Neutrophil (primary cell): ENCODE results near the gene TBC1D5.

Experiments
- H3K27ac ChIP-seq: fragments of 200-600 bp; sonication (generic); 2 replicates; pipeline ENCODE4 v1.5.1; 2016; ENCODE audit warnings: mild to moderate bottlenecking, moderate library complexity
- H3K27me3 ChIP-seq: fragments of 200-600 bp; sonication (generic); 2 replicates; pipeline ENCODE4 v1.6.0; 2016; ENCODE audit warnings: mild to moderate bottlenecking
- H3K36me3 ChIP-seq: fragments of 200-600 bp; sonication (generic); 2 replicates; pipeline ENCODE4 v1.5.1; 2017
- H3K4me1 ChIP-seq, 2 experiments: fragments of 200-600 bp in 1 of 2; sonication (generic) in 1 of 2; 1 replicate in 1 of 2; 2 replicates in 1 of 2; pipeline versions ENCODE4 v1.5.1 to v1.6.1; 2013 to 2016; ENCODE audit warnings: low read depth in 1 of 2, low read length in 1 of 2, mild to moderate bottlenecking in 1 of 2, moderate library complexity in 1 of 2; ENCODE audit not compliant: control insufficient read depth in 1 of 2, insufficient read depth in 1 of 2
- H3K4me3 ChIP-seq, 2 experiments: fragments of 200-600 bp in 1 of 2; sonication (generic) in 1 of 2; 1 replicate in 1 of 2; 2 replicates in 1 of 2; pipeline ENCODE4 v1.5.1; 2013 to 2016; ENCODE audit warnings: low read depth in 1 of 2, low read length in 1 of 2, mild to moderate bottlenecking in 1 of 2, moderate library complexity in 1 of 2
- H3K9me3 ChIP-seq: fragments of 200-600 bp; sonication (generic); 2 replicates; pipeline ENCODE4 v1.5.1; 2016
- CTCF ChIP-seq: fragments of 200-600 bp; sonication (generic); IDR thresholded peaks from 2 replicates; pipeline ENCODE4 v1.5.1; 2016; ENCODE audit warnings: antibody characterized with exemption

The TBC1D5 gene

DNA sequence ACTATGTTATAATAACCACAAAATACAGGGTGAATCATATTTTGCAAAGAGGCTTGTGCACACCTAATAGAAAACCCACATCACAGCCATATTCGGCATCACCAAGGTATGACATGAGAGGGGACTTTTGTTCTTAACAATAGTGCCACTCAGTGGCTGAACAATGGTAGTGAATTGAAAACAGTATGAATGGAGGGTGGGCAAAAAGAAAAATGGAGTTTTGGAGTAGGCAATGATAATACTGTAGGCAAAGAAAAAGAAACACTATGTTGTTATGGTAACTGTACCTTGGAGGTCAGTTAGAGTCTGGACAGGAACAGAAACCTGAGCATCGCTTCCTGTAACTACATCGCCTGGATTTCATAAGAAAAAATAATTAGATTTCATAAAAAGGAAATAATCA lies 509.0 kb downstream of the TBC1D5 start:
- H3K4me1 ChIP-seq: peaks cover 0 to 3% of the 10 kb centered on the region in 2 experiments
- no peak overlapping the region for H3K27ac ChIP-seq
- H3K36me3 ChIP-seq: peaks cover 15% of the 10 kb centered on the region
- no peaks in the 10 kb centered on the region for H3K9me3 ChIP-seq
- no peak for TF ChIP-seq CTCF
- H3K4me3 ChIP-seq: no peak overlapping the region
- H3K27me3 ChIP-seq: no peaks in the 10 kb centered on the region

DNA sequence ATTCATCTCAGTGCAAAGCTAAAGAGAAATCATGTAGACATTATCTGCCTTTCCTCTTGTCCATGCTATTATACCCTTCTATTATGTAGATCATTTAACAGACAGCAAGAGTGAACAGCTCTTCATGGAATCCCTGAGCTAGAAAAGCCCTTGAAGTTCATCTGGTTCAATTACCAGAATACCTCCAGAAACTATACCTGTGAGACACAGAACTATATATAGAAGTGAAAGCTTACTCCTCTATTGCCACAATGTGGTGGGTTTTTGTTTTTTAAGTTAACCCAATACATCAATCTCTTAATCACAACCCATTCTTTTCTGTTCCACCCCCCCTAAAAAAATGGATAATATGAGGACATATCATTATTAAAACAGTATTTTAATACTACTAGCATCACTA lies 510.0 kb downstream of the TBC1D5 start:
- Histone ChIP-seq H3K27me3 (no peaks in the 10 kb centered on the region), H3K4me3 (no peak overlapping the region), H3K27ac (no peak overlapping the region), H3K4me1 (no peaks in the 10 kb centered on the region), H3K9me3 (no peaks in the 10 kb centered on the region), H3K36me3 (peaks cover 10% of the 10 kb centered on the region)
- TF ChIP-seq CTCF: no peak

DNA sequence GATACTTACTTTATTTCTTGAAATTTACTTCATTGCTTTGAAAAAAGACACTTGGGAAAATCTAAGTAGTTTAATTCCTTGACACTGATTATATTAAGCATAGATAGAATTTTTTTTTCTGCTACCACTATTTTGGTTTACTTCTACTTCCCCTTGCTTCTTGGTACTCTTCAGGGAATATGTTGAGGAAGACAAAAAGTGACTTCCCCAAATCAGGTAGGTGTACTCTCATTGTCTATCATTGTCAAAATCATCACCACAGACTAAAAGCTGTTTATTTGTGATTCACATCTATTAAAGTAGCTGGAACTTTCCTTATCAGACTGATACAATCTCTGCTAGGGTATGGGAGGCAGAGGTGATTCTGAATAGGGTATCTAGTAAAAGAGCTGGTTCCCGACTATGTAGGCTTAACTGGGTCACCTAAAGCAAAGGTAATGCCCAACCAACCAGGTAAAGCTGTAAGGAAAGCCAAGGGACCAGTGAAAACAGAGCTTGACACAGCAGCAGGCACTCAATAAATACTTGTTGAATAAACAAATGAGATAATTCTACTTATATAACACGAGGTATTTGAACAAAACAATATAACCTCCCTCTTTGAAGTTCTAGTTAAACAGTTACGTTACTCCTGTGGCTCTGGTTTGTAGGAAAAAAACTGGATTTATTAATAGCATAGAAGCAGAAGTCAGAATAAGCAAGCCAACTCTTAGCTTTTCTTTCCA lies 510.7 kb downstream of the TBC1D5 start:
- Histone ChIP-seq H3K4me1 (no peaks in the 10 kb centered on the region), H3K27me3 (no peaks in the 10 kb centered on the region), H3K4me3 (no peak overlapping the region), H3K27ac (no peak overlapping the region), H3K9me3 (no peaks in the 10 kb centered on the region), H3K36me3 (peaks cover 2% of the 10 kb centered on the region)
- TF ChIP-seq CTCF: no peak

DNA sequence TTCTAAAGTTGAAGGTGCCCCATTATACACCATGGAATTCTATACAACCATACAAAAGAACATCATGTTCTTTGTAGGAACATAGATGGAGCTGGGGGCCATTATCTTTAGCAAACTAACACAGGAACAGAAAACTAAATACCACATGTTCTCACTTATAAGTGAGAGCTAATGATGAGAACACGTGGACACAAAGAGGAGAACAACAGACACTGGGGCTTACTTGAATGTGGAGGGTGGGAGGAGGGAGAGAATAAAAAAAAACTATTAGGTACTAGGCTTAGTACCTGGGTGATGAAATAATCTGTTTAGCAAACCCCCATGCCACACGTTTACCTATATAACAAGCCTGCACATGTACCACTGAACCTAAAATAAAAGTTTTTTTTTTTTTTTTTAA lies 515.0 kb downstream of the TBC1D5 start:
- no peak overlapping the region for H3K27ac ChIP-seq
- no peaks in the 10 kb centered on the region for H3K27me3 ChIP-seq
- no peaks in the 10 kb centered on the region for H3K9me3 ChIP-seq
- no peaks in the 10 kb centered on the region for H3K36me3 ChIP-seq
- H3K4me1 ChIP-seq: no peaks in the 10 kb centered on the region
- no peak for TF ChIP-seq CTCF
- no peak overlapping the region for H3K4me3 ChIP-seq

DNA sequence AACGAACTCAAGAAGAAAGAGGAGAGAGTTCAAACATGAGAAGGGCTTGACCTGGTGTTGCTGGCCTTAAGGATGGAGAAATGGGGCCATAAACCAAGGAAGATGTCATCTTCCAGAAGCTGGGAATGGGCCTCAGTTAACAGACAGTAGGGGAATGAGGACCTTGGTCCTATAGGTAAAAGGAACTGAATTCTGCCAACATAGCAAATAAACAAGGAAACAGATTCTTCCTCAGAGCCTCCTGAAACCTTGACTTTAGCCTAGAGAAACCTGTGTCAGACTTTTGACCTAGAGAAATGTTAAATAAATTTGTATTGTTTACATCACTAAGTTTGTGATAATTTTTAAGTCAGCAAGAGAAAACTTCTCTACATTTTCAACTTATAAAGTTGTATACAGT lies 520.9 kb downstream of the TBC1D5 start:
- H3K27ac ChIP-seq: no peak overlapping the region
- no peak overlapping the region for H3K4me3 ChIP-seq
- no peaks in the 10 kb centered on the region for H3K27me3 ChIP-seq
- no peak for TF ChIP-seq CTCF
- H3K9me3 ChIP-seq: no peaks in the 10 kb centered on the region
- H3K36me3 ChIP-seq: no peaks in the 10 kb centered on the region
- no peaks in the 10 kb centered on the region for H3K4me1 ChIP-seq

GRCh38 chr3:17219593-17219992 lies 522.8 kb downstream of the TBC1D5 start:
- H3K4me1 ChIP-seq: no peaks in the 10 kb centered on the region
- H3K9me3 ChIP-seq: no peaks in the 10 kb centered on the region
- no peaks in the 10 kb centered on the region for H3K36me3 ChIP-seq
- H3K4me3 ChIP-seq: no peak overlapping the region
- no peak overlapping the region for H3K27ac ChIP-seq
- H3K27me3 ChIP-seq: no peaks in the 10 kb centered on the region
- TF ChIP-seq CTCF: no peak
